ACC112 (cell line): ENCODE measurements around the gene NCKIPSD.

Experiments
- H2AFZ ChIP-seq: fragments of 200-600 bp; sonication (generic); one replicate; pipeline ENCODE4 v1.6.0; 2017; ENCODE audit warnings: antibody characterized with exemption, low read length; ENCODE audit not compliant: unreplicated experiment
- H3K27ac ChIP-seq: fragments of 200-600 bp; sonication (generic); 2 replicates; pipeline ENCODE4 v1.5.1; 2014; ENCODE audit warnings: low read depth, mild to moderate bottlenecking, antibody characterized with exemption, low read length, moderate library complexity
- H3K27me3 ChIP-seq: fragments of 200-600 bp; sonication (generic); 2 replicates; pipeline ENCODE4 v1.6.1; 2014; ENCODE audit warnings: mild to moderate bottlenecking, antibody characterized with exemption, low read length, moderate library complexity, mixed read lengths; ENCODE audit not compliant: insufficient read depth
- H3K36me3 ChIP-seq: fragments of 200-600 bp; sonication (generic); 2 replicates; pipeline ENCODE4 v1.6.1; 2016; ENCODE audit warnings: mild to moderate bottlenecking, antibody characterized with exemption, low read length, moderate library complexity, mixed read lengths; ENCODE audit not compliant: insufficient read depth
- H3K4me1 ChIP-seq: fragments of 200-600 bp; sonication (generic); one replicate; pipeline ENCODE4 v1.6.1; 2016; ENCODE audit warnings: low read length, mixed read lengths; ENCODE audit not compliant: insufficient read depth, unreplicated experiment, control insufficient read depth
- H3K4me3 ChIP-seq: fragments of 200-600 bp; sonication (generic); 2 replicates; pipeline ENCODE4 v1.5.1; 2014; ENCODE audit warnings: mild to moderate bottlenecking, low read depth, low read length
- H3K79me2 ChIP-seq: fragments of 200-600 bp; sonication (generic); one replicate; pipeline ENCODE4 v1.6.0; 2016; ENCODE audit warnings: low read length; ENCODE audit not compliant: control insufficient read depth, unreplicated experiment, insufficient read depth

NCKIPSD gene

DNA sequence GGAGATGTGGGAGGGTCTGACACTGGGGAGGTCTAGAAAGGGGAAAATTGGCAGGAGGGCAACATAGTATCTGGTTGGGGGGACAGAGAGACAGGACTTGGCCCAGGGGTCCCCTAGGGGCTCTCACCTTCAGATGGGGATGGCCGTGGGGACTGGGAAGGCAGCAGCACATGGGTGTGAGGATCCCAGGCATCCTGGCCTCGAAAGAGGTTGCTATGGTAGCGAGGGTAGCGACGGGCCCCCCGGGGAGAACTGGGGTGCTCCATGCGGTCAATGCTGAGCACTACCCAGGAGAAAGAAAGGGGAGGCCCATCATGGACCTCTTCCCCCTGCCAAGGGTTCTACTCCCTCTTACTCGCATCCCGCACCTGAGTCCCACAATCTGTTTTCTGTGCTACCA lies 38.0 kb downstream of the NCKIPSD start:
- no peak overlapping the region for H2AFZ ChIP-seq
- no peak overlapping the region for H3K27ac ChIP-seq
- no peaks in the 10 kb centered on the region for H3K4me1 ChIP-seq
- H3K36me3 ChIP-seq = no peaks in the 10 kb centered on the region
- no peak overlapping the region for H3K4me3 ChIP-seq
- H3K79me2 ChIP-seq = no peaks in the 10 kb centered on the region
- no peaks in the 10 kb centered on the region for H3K27me3 ChIP-seq

DNA sequence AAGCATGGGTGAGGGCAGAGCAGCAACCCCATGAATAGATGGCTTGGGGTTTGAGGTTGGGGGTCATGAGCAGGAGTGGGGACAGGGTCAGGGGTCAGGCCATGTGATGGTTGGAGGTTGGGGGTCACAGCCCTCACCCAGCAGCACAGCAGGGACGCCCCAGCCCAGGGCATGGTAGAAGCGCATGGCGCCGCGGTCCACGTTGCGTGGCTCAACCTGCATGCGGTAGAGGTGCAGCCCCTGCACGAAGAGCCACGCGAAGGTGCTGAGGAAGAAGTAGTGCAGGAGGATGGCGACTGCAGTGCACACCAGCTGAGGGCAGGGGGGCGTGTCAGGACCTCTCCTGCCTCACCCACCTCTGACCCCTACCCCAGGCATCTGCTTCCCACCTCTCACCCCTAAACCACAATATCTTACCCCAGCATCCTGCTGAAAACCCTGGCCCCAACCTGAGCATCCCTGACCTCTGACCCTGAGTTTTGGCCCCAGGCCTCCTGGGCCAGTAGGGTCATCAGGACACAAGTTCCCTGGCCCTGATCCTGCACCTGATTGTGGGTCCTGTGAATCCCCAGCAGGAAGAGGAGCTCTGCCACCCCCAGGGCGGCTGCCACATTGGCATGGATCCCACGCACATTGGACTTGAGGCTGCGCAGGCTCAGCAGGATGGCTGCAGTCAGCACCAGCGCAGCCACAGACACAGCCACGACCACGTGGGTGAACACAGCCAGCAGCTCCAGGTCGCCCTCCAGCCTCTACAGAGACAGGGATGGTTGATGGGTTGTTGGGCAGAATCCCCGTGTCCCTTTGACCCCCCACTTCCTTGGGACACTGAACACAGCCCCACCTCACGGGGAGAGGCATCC lies 40.6 kb downstream of the NCKIPSD start:
- no peaks in the 10 kb centered on the region for H3K4me1 ChIP-seq
- H3K4me3 ChIP-seq = no peak overlapping the region
- H2AFZ ChIP-seq = no peak overlapping the region
- H3K79me2 ChIP-seq = no peaks in the 10 kb centered on the region
- H3K36me3 ChIP-seq = no peaks in the 10 kb centered on the region
- no peak overlapping the region for H3K27ac ChIP-seq
- H3K27me3 ChIP-seq = no peaks in the 10 kb centered on the region

DNA sequence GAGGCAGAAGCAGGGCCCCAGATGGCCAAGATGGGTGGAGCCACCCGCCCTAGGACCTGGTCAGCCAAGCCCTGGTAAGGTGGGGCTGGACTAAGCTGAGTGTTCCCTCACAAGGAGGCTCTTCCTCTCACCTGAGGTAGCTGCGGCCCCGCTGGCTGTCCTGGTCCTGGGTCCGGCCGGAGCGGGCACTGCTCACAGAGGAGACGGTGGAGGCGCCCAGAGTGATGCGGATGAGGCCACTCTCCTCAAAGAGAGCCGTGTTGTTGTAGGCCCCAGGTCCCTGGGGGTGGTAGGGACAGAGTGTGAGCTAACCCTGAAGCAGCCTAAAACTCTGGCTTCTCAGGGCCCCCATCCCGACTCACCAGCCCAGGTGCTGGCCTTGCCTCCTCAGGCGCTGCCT lies 43.1 kb downstream of the NCKIPSD start:
- H3K4me1 ChIP-seq = no peaks in the 10 kb centered on the region
- H2AFZ ChIP-seq = no peak overlapping the region
- H3K27ac ChIP-seq = no peak overlapping the region
- H3K4me3 ChIP-seq = no peak overlapping the region
- H3K27me3 ChIP-seq = no peaks in the 10 kb centered on the region
- H3K79me2 ChIP-seq = no peaks in the 10 kb centered on the region
- no peaks in the 10 kb centered on the region for H3K36me3 ChIP-seq

DNA sequence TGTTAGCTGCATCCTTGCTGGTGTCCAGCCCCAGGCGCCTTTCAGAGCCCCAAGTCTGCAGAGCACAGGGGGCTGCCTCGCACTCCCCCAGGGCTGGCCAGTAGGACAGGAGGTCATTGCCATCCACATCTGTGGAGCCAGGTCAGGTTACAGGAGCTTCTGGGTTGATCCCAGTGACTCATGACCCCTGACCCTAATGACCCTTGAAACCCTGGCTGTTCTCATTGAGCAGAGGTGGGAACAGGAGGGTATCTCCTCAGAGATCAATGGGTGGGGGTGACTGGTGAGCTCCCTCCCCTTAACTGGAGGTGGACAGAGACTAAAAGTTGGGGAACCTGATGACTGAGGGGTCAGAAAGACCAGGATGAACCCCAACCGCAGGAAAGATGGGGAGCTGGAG lies 44.3 kb downstream of the NCKIPSD start:
- Histone ChIP-seq H3K27me3 (no peaks in the 10 kb centered on the region), H3K36me3 (no peaks in the 10 kb centered on the region), H2AFZ (no peak overlapping the region), H3K4me3 (no peak overlapping the region), H3K79me2 (no peaks in the 10 kb centered on the region), H3K4me1 (peaks cover 6% of the 10 kb centered on the region), H3K27ac (no peak overlapping the region)

DNA sequence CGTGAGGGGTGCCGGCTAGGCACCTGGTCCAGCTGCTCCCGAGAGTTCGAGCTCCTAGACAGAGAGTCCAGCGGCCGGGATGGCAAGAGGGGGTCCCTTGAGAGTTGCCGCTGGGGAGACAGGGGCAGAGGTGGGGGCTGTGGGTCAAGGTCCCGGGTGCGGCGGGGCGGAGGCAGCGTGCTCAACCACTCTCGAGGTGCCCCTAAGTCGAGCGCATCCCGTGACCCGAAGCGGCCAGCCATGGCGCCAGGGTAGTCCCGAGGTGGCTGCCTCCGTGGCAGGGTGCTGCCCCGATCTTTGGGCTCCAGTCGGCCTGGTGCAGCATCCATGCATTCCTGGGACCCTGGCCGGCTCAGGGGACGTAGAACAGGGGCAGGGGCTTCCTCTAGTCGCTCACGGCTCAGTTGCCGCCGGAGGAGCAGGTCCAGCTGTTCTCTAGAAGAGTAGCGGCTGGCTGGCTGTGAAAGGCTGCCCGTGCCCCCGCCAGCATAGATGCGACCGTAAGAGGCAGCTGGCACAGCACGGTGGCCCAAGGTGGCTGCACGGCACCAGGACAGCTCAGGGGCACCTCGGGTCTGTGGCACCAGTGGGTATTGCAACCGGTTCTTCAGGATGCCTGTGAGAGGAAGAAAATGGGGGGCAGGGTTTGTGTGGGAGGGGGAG lies 45.6 kb downstream of the NCKIPSD start:
- Histone ChIP-seq H3K27me3 (no peaks in the 10 kb centered on the region), H3K79me2 (peaks cover 6% of the 10 kb centered on the region), H3K36me3 (no peaks in the 10 kb centered on the region), H3K27ac (no peak overlapping the region), H3K4me3 (no peak overlapping the region), H3K4me1 (peaks cover 11% of the 10 kb centered on the region), H2AFZ (no peak overlapping the region)

DNA sequence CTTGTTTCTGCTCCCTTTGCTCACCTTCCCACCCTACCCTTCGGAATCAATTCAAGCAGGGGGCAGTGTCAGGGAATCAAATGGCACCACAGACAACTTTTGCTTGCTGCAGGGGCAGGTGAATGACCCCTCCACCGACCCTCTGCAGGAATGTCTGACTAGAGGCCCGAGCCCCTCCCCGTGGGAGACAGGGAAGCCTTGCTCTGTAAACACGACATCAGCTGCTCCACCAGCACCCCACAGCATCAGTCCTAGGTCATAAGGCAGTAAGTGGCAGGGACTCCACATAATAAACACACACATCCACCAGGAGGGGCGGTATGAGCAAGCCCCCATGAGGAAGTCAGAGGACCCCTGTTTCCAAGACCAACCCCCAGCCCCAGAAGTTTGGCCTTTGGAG lies 48.4 kb downstream of the NCKIPSD start:
- H3K79me2 ChIP-seq = peaks cover 19% of the 10 kb centered on the region
- H3K27me3 ChIP-seq = no peaks in the 10 kb centered on the region
- no peak overlapping the region for H3K27ac ChIP-seq
- H3K36me3 ChIP-seq = peaks cover 10% of the 10 kb centered on the region; the same call in 1 of the 2 replicates
- H3K4me3 ChIP-seq = no peak overlapping the region
- H2AFZ ChIP-seq = no peak overlapping the region
- H3K4me1 ChIP-seq = peaks cover 20% of the 10 kb centered on the region

DNA sequence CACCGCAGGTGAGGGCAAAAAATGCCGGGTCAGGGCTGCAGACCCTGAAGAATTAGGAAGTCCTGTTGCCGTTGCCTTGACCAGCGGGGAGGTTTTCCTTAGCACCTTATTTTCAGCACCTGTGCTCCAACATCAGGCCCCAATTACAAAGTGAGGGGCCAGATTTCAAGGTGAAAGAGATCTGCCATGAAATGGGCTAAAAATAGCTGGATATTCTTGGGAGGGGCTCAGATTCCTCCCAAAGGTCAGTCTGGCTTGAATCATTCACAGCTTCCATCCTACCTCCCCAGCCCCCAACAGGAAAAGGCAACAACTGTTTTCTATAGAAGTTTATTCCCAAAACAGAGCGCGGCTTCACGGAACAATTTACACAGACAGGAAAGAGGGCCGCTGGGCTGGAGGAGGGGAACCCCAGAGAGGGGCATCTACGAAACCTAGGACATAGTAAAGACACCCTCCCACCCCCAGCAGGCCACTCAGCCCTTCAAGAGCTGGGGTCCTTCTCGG lies 49.5 kb downstream of the NCKIPSD start:
- Histone ChIP-seq H3K27me3 (no peaks in the 10 kb centered on the region), H3K36me3 (peaks cover 14% of the 10 kb centered on the region; the same call in 1 of the 2 replicates), H2AFZ (peak overlapping the region; percentile 7), H3K79me2 (peaks cover 19% of the 10 kb centered on the region), H3K4me1 (peaks cover 20% of the 10 kb centered on the region), H3K27ac (no peak overlapping the region), H3K4me3 (peak overlapping the region; percentile 87)

DNA sequence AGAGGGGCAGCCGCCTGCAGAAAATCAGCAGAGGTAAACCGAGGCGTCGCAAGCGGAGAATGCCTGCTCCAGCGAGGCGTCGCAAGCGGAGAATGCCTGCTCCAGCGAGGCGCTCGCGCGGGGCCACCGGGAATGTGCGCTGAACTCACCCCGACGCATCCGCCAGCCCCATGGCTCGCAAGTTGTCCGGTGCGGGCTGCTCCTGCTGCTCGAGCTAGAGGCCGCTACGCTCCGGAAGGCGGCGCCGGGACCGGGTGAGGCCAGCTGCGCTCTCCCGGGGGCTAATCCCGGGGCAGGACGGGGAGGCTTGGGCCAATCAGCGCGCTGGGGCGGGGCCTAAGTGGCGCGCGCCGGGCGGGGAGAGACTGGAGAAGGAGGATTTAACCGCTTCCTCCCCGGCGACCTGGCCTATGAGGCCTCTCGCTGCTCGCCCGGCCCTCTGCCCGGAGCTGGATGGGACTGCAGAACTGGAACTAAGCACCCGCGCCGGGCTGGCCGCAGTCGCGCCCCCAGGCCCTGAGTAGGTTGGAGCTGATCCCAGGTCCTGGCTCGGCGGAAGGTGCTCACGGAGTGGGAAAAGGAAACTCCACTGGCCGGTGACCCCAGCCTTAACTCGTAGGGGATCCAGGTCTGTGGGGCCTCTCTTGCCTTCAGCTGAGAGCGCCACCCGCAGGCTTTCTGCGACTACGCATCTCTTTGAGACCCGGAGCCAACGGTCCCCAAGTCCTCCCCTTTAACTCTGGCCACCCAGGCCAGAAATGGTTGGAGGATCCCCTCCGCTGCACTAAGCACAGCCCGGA lies 50.3 kb downstream of the NCKIPSD start, which contains the start of gene SLC26A6:
Gene SLC26A6, minus strand, starts transcription at position 240 of the 800 bp plus-strand sequence. Its CDS starts 68 bp downstream, at position 172.
- peak within 1 kb of the TSS; percentile 18; the same call in 1 of the 2 replicates for H3K27ac ChIP-seq
- H3K36me3 ChIP-seq = peaks cover 14% of the 10 kb centered on the region; the same call in 1 of the 2 replicates
- H3K4me3 ChIP-seq = peak within 1 kb of the TSS; percentile 87
- peaks cover 19% of the 10 kb centered on the region for H3K79me2 ChIP-seq
- H3K27me3 ChIP-seq = no peaks in the 10 kb centered on the region
- H2AFZ ChIP-seq = peak within 1 kb of the TSS; percentile 16
- H3K4me1 ChIP-seq = peaks cover 20% of the 10 kb centered on the region

DNA sequence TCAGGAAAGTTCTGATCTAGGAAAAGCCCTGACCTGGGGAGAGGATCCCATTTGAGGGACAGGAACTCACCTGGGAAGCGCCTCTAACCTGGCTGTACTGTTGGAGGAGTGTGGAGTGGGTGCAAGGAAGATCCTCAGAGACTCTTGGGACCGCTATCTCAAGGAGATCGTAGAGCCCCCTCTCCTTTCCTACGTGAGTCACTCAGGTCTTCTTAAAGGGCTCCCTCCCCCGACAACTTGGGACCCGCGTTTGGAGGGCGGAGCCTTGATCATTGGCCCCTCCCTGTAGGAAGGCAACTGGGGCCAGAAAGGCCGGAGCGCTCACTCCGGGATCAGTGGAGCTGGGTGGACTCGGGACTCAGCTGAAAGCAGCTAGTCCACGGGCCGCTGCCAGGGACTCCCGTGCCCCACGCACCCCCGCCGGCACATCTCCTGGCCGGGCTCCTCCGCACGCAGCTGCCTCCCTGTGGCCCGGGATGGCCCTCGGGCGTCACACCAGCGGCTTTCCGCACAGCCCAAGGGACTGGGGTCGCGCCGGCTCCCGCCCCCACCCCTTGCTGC lies 51.0 kb downstream of the NCKIPSD start:
- H3K36me3 ChIP-seq = peaks cover 14% of the 10 kb centered on the region; the same call in 1 of the 2 replicates
- no peak overlapping the region for H3K27ac ChIP-seq
- peak overlapping the region; percentile 16 for H2AFZ ChIP-seq
- H3K4me3 ChIP-seq = peak overlapping the region; percentile 87
- no peaks in the 10 kb centered on the region for H3K27me3 ChIP-seq
- H3K79me2 ChIP-seq = peaks cover 19% of the 10 kb centered on the region
- peaks cover 20% of the 10 kb centered on the region for H3K4me1 ChIP-seq

DNA sequence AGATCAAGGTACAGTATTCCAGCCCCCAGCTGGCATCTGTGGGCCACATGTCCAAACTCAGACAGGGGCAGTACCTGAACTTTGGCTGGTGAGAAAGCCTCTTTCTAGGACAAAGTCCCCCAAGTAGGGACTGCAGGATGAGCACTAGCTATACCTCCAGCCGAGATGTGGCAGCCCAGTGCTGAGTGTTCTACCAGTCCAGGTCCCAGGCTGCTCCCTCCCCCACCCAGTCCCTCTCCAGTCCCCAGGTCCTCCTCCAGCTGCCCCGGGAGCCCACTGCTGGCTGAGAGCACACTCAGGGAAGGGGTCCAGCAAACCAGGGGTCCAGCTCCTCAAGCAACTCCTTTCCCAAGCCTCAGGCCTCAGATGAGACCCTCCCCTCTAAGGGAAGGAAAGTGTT lies 52.0 kb downstream of the NCKIPSD start:
- H3K36me3 ChIP-seq = peaks cover 14% of the 10 kb centered on the region; the same call in 1 of the 2 replicates
- peaks cover 19% of the 10 kb centered on the region for H3K79me2 ChIP-seq
- H2AFZ ChIP-seq = no peak overlapping the region
- peak overlapping the region; percentile 87 for H3K4me3 ChIP-seq
- H3K27me3 ChIP-seq = no peaks in the 10 kb centered on the region
- H3K27ac ChIP-seq = no peak overlapping the region
- H3K4me1 ChIP-seq = peaks cover 20% of the 10 kb centered on the region
